Naive B cell (primary cell): ENCODE data around the gene HOXB2. TPM values are rescaled to one million over a fixed set of nuclear protein-coding genes. Genes with fewer than 3 reads are reported as not detected.

Source experiments
- ATAC-seq, 2 donors: fragments of 150-1000 bp; cut with Tn5 transposase; 2 replicates each; pipeline ENCODE4 v1.10.0; 2021; ENCODE audit warnings: low read depth in 2 of 2, mild to moderate bottlenecking in 2 of 2, moderate library complexity in 2 of 2
- DNase-seq: peaks from one replicate; pipeline ENCODE4 v3.0.0; 2022
- H3K27ac Mint-ChIP-seq, 6 donors: one replicate each; pipeline ENCODE4 v1.8.0; 2020 to 2022; ENCODE audit warnings: mild to moderate bottlenecking in 6 of 6, mixed read lengths in 6 of 6, moderate library complexity in 5 of 6, inconsistent platforms in 2 of 6
- H3K27me3 Mint-ChIP-seq, 3 donors: one replicate each; pipeline ENCODE4 v1.8.0; 2021 to 2022; ENCODE audit warnings: mixed read lengths in 3 of 3, mild to moderate bottlenecking in 1 of 3
- H3K36me3 Mint-ChIP-seq, 2 donors: one replicate each; pipeline ENCODE4 v1.8.0; 2020 to 2022; ENCODE audit warnings: mixed read lengths in 2 of 2, inconsistent platforms in 1 of 2, mild to moderate bottlenecking in 1 of 2
- H3K4me1 Mint-ChIP-seq, 3 donors: one replicate each; pipeline ENCODE4 v1.8.0; 2020 to 2022; ENCODE audit warnings: mixed read lengths in 3 of 3, inconsistent platforms in 1 of 3, mild to moderate bottlenecking in 1 of 3, moderate library complexity in 1 of 3
- H3K4me3 Mint-ChIP-seq, 8 donors: one replicate each; pipeline ENCODE4 v1.8.0; 2020 to 2022; ENCODE audit warnings: mild to moderate bottlenecking in 8 of 8, mixed read lengths in 8 of 8, moderate library complexity in 8 of 8, inconsistent platforms in 2 of 8
- H3K9me3 Mint-ChIP-seq, 7 donors: one replicate each; pipeline ENCODE4 v1.8.0; 2020 to 2022; ENCODE audit warnings: mixed read lengths in 7 of 7, mild to moderate bottlenecking in 5 of 7, inconsistent platforms in 2 of 7, moderate library complexity in 1 of 7
- polyA plus RNA-seq, 6 donors: library from polyadenylated mRNA; unstranded; fragments of 300-500 nt; fragmentation: Illumina TruSeq; gene quantifications; one replicate each; pipeline ENCODE4 v1.2.3, GENCODE V29; 2021; ENCODE audit warnings: low read depth in 6 of 6

Gene HOXB2
- polyA plus RNA-seq, 6 donors from 2014 or later: 2.3 to 9.3 (median 5.5) TPM

DNA sequence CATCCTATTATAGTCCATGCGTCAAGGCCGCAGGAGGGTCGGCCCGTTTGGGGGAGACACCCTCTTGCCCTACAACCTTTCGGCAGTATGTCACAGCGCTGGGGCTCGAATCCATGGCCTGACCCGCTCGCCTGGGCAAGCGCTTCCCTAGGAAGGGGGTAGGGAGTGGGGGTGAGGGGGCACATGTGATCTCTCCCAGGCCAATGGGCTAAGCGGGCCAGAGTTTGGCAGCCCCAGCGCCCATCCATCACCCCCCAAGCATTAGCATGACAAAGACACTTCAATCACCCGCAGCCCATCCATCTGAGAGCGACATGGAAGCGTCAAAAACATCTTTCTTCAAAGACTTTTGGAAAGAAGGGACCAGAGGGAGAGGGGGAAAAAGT, 14.0 kb downstream of the HOXB2 start, which contains the start of gene HOXB1:
Gene HOXB1, minus strand, starts transcription at position 125 of the 386 bp plus-strand sequence. Its CDS starts 107 bp downstream, at position 18.
- peaks cover 0 to 2% (median 0%) of the 10 kb centered on the region in 7 donors for H3K9me3 Mint-ChIP-seq
- H3K27me3 Mint-ChIP-seq: peaks cover 43 to 72% (median 52%) of the 10 kb centered on the region in 3 donors
- H3K27ac Mint-ChIP-seq: no peak within 1 kb of the TSS
- H3K36me3 Mint-ChIP-seq: no peaks in the 10 kb centered on the region
- peaks cover 0 to 6% (median 0%) of the 10 kb centered on the region in 3 donors for H3K4me1 Mint-ChIP-seq
- ATAC-seq (no peak), DNase-seq (no peak)
- H3K4me3 Mint-ChIP-seq: peak within 1 kb of the TSS in 1 of 8 donors; percentile 27

DNA sequence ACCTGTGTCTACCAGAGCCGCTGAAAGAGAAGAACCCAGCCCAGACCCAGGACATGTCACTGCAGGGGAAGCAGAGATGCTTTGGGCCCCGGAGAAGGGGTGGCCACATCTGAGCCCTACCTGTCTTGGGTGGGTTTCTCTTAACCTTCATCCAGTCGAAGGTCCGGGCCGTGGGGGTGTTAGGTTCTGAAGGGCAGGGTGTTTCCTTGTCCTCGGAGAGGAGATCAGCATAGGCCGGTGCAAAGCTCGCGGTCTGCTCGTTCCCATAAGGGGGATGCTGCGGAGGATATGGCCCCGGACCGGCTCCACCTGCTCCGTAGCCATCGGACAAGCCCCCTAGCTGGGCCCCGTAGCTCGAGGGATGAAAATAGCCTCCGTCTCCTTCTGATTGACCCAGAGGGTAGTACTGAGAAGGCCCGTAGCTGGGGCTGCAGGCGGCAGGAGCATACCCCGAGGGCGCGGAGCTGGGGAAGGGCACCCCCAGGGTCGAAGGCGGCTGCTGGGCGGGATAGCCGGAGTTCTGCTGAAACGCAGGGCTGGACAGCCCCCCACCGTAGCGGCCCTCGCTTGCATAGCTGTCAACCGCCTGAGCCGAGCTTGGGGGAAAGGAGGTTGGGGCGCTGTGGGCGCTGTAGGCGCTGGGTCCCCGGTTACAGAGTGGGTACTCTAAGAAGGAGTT, 14.6 kb downstream of the HOXB2 start:
- Mint-ChIP-seq H3K27ac (no peak overlapping the region), H3K27me3 (peaks cover 48 to 75% (median 57%) of the 10 kb centered on the region in 3 donors), H3K4me3 (no peak overlapping the region), H3K36me3 (no peaks in the 10 kb centered on the region), H3K4me1 (peaks cover 0 to 6% (median 0%) of the 10 kb centered on the region in 3 donors), H3K9me3 (peaks cover 0 to 2% (median 0%) of the 10 kb centered on the region in 7 donors)
- ATAC-seq: no peak
- no peak for DNase-seq

DNA sequence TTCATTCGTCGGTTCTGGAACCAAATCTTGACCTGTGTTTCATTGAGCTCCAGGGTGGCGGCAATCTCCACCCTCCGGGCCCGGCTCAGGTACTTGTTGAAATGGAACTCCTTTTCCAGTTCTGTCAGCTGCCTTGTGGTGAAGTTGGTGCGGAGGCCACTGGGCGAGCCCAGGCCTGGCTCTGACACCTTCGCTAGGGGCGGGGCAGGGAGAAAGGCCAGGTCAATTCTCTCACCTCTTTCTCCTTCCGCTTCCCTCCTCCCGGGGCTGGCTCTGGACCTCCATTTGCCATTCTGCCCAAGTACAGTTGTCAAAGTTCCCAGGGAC, 15.3 kb downstream of the HOXB2 start:
- peaks cover 55 to 82% (median 64%) of the 10 kb centered on the region in 3 donors for H3K27me3 Mint-ChIP-seq

DNA sequence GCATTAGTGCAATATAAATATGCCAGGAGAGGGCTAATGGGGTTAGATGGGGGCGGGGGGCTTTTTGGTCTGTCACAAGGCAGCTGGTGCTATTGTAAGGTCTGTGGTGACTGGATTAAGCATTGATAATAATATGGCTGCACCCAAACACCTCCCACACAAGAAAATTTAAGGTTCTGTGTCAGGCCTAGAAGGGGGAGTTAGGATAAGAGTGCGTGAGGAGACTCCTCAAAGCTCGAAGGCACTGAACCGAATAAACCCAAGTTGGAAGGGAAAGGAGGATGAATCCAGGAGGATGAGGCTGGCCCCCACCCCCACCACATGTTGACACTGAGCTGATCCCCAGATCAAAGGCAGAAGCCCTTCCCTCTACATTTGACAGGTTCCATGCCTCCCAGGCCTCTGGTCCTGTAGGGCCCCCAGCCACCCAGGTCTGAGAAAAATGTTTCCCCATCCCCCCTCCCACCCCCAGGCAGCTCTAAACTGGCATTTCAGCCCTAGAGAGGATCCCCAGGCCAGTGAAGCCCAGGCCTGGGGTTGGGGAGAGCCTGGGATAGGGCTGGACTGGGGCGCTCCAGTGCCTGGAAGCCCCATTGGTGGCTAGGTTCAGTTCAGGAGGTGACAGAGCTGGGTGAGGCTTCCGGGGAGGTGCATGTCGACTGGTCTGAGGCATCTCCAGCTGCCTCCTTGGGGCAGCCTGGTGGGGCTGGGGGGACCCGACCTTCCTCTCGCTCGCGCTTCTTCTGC, 15.8 kb downstream of the HOXB2 start:
- Mint-ChIP-seq H3K4me1 (peaks cover 0 to 6% (median 0%) of the 10 kb centered on the region in 3 donors), H3K27me3 (peaks cover 50 to 87% (median 70%) of the 10 kb centered on the region in 3 donors), H3K36me3 (no peaks in the 10 kb centered on the region), H3K4me3 (no peak overlapping the region), H3K9me3 (peaks cover 0 to 2% (median 0%) of the 10 kb centered on the region in 7 donors), H3K27ac (no peak overlapping the region)
- no peak for DNase-seq
- no peak for ATAC-seq

More for the DNA sequence above, 15.3 kb downstream of the HOXB2 start:
- H3K9me3 Mint-ChIP-seq: peaks cover 0 to 2% (median 0%) of the 10 kb centered on the region in 7 donors
- H3K4me3 Mint-ChIP-seq: no peak overlapping the region
- DNase-seq: no peak
- no peak for ATAC-seq
- H3K4me1 Mint-ChIP-seq: peaks cover 0 to 6% (median 0%) of the 10 kb centered on the region in 3 donors
- no peaks in the 10 kb centered on the region for H3K36me3 Mint-ChIP-seq
- H3K27ac Mint-ChIP-seq: no peak overlapping the region

DNA sequence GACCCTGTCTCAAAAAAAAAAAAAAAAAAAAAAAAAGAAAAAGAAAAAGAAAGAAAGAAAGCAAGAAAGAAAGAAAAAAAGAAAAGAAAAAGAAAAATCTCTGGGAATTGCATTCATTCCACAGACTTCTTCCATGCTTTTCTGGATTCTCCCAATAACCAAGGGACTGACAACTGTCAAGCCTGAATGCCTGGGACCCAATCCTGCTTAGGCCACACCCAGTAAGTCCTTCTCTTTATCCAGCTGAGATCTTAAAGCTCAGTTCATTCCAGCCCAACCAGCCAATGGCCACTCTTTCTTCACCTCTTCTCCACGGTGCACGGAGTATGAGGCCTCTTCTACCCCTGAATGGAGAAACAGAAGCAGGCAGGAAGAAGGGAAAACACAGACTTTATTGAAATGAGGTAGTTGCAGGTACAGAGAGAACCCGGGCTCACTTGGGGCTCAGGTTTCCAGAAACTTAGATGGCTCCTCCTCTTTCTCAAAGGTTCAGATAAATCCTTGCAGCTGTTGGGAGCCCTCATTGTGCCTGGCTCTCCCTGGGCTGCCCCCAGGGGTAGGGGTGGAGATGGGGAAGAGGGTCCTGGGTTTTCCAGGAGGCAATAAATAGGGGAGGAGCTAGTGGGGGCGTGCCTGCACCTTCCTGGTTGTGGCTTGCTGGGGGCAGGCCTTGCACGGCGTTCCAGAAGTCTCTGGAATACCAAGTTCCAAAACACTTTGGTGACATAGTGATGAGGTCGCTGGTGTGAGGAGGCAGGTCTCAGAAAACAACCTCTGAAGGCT, 16.6 kb downstream of the HOXB2 start:
- peak overlapping the region in 1 of 8 donors; percentile 76 for H3K4me3 Mint-ChIP-seq
- no peaks in the 10 kb centered on the region for H3K36me3 Mint-ChIP-seq
- peaks cover 0 to 6% (median 0%) of the 10 kb centered on the region in 3 donors for H3K4me1 Mint-ChIP-seq
- peaks cover 0 to 2% (median 0%) of the 10 kb centered on the region in 7 donors for H3K9me3 Mint-ChIP-seq
- no peak for ATAC-seq
- peaks cover 55 to 92% (median 71%) of the 10 kb centered on the region in 3 donors for H3K27me3 Mint-ChIP-seq
- no peak for DNase-seq
- no peak overlapping the region for H3K27ac Mint-ChIP-seq

DNA sequence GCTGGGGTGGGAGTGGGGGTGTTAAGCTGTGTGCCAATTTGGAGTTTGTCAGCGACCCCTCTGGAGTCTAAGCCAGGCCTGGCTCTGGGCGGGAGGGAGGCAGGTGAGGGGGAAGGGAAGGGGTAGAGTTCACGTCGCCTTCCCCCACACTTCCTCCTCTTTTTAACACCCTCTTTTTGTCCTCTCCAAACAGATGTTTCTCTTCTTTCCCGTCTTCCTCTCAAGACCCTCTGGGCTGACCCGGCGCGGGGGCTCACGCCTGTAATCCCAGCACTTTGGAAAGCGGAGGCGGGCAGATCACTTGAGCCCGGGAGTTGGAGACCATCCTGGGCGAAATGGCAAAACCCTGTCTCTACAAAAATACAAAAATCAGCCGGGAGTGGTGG, 17.4 kb downstream of the HOXB2 start:
- Mint-ChIP-seq H3K9me3 (peaks cover 0 to 2% (median 0%) of the 10 kb centered on the region in 7 donors), H3K27me3 (peaks cover 51 to 92% (median 73%) of the 10 kb centered on the region in 3 donors), H3K36me3 (no peaks in the 10 kb centered on the region), H3K27ac (no peak overlapping the region), H3K4me1 (peaks cover 0 to 6% (median 0%) of the 10 kb centered on the region in 3 donors), H3K4me3 (peak overlapping the region in 1 of 8 donors; percentile 76)
- DNase-seq (no peak), ATAC-seq (no peak)

DNA sequence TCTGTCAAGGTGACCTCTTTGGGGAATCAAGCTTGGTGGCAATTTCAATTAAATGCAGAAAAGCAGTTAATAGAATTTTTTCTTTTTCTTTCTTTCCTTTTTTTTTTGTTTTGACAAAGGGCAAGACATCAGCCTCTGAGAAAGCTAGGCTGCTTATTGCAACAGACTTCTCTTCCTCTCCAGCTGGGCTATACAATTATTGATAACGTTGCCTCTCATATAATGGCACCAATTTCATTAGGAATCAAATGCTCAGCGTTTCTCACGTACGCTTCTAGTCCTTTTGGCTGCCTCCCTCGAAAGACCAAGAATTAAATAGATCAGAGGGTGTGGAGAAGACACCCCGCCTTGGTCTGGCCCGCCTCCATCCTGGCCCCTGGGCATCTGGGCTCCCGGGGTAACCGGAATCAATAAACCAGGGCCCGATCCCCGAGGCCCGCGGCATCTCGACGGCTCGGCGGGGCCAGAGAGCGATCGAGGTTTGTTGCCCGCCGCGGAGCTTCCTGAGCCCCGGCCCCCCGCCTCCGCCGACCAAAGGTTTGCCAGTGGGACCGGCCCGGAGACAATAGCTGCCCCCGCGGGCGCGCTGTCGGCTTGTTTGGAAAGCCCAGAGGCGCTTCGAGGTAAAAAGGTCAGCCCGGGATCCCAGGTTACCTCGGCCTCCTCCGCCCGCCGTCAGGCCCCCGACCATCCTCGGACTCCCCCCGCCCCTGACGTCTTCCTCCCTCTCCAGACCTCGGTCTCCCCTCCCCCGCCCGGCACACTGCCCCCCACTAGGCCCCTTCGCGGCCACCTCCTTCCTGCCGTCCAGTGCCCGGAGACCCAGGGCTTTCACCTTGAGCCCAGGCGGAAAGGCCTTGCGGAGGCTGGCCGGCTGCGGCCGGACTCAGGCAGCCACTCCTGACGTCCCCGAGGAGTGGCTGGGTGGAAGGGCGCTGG, 18.0 kb downstream of the HOXB2 start:
- Mint-ChIP-seq H3K4me3 (peak overlapping the region in 3 of 8 donors; percentile 40 to 50 (median 42)), H3K27me3 (peaks cover 49 to 91% (median 78%) of the 10 kb centered on the region in 3 donors), H3K9me3 (peaks cover 0 to 2% (median 0%) of the 10 kb centered on the region in 7 donors), H3K4me1 (peaks cover 0 to 6% (median 0%) of the 10 kb centered on the region in 3 donors), H3K27ac (no peak overlapping the region), H3K36me3 (no peaks in the 10 kb centered on the region)
- DNase-seq: no peak
- ATAC-seq: peak in 1 of 2 donors; percentile 47

DNA sequence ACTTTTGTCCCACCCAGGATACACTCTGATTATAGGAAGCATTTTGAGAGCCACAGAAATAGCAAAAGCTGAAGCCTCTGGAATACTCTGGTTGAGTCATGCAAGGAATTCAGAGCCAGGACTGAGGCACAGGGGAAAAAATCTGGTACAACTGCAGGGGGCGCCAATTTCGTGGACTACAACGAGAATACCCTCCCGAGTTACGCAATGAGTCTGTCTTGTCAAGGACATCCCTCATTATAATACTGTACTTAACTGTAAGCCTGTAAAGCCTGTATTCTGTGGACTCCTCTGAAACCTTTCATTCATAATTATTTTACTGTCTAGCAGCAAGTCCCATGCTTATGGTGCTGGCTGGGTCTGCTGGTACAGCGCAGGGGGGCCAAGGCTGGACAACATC, 21.9 kb downstream of the HOXB2 start:
- H3K27me3 Mint-ChIP-seq: peaks cover 41 to 82% (median 69%) of the 10 kb centered on the region in 3 donors
- DNase-seq (no peak), ATAC-seq (no peak)
- peaks cover 0 to 2% (median 0%) of the 10 kb centered on the region in 7 donors for H3K9me3 Mint-ChIP-seq
- H3K4me1 Mint-ChIP-seq: peaks cover 0 to 6% (median 0%) of the 10 kb centered on the region in 3 donors
- H3K36me3 Mint-ChIP-seq: peaks cover 0 to 4% of the 10 kb centered on the region in 2 donors
- peak overlapping the region in 1 of 8 donors; percentile 29 for H3K4me3 Mint-ChIP-seq
- no peak overlapping the region for H3K27ac Mint-ChIP-seq

DNA sequence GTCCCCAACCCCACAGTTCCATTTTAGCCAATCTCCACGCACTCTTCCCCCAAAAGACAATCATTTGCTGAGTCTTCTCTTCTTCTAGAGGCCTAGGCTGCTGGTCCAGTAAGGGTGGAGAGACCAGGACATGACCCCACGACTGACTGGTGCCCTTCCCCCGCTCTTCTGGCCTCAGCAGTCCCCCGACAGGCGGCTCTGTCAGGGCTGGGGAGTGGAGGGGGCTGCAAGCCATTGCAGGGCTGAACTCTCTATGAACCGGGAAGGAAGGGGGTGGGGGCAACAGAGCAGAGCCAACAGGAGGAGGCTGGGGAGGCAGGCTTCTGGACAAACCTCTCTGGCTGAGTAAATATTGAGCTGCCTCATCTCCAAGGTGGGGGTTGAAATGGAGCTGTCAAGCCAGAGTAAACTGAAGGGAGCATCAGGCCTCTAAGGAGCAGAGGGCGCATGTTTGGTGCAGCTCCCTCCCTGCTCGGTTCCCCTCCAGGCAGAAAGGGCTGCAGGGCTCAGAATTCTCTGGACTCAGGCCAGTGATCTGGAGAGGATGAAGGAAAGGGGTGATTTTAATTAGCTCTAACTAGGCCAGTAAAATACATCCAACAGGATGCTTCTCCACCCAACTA, 22.8 kb downstream of the HOXB2 start:
- ATAC-seq (no peak), DNase-seq (no peak)
- Mint-ChIP-seq H3K36me3 (peaks cover 0 to 4% of the 10 kb centered on the region in 2 donors), H3K27ac (no peak overlapping the region), H3K4me1 (peaks cover 6 to 10% (median 7%) of the 10 kb centered on the region in 3 donors), H3K4me3 (no peak overlapping the region), H3K27me3 (peaks cover 47 to 83% (median 77%) of the 10 kb centered on the region in 3 donors), H3K9me3 (peaks cover 0 to 2% (median 0%) of the 10 kb centered on the region in 7 donors)

DNA sequence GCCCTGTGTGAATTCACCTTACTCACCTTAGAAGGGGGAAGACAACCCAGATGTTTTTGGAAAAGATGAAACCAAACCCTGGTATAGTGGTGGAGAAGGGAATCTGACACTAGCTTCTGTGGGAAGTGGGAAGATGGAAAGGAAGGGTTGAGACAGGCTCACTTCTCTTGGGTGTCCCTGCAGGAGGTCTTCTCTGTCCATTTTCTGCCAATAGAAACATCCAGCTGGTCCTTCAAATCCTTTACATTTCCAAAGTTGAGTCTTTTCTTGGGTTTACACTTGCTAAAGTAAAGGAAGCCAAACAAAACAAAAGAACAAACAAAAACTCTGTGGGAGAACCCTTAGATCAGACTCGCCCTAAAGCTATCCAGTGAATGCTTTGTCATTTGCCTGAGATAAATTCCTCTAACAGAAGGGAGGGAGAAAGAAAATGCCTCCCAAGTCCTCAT, 24.3 kb downstream of the HOXB2 start:
- DNase-seq (no peak), ATAC-seq (no peak)
- H3K36me3 Mint-ChIP-seq: peaks cover 0 to 4% of the 10 kb centered on the region in 2 donors
- H3K27ac Mint-ChIP-seq: no peak overlapping the region
- H3K4me1 Mint-ChIP-seq: peaks cover 6 to 9% (median 7%) of the 10 kb centered on the region in 3 donors
- H3K27me3 Mint-ChIP-seq: peaks cover 40 to 82% (median 77%) of the 10 kb centered on the region in 3 donors
- no peak overlapping the region for H3K4me3 Mint-ChIP-seq
- no peaks in the 10 kb centered on the region for H3K9me3 Mint-ChIP-seq

DNA sequence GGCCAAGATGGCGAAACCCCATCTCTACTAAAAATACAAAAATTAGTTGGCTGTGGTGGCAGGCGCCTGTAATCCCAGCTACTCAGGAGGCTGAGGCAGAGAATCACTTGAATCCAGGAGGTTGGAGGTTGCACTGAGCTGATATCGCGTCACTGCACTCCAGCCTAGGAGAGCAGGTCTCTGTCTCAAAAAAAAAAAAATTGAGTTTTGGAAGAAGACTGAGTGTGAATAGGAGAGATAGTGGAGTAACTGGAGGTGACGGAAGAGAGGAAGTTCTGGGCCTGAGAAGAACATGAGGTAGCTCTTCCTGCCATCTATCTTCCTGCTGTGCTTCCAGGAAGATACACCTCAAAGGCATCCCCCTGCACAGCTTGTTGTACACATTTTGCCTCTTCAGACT, 25.5 kb downstream of the HOXB2 start:
- ATAC-seq (no peak), DNase-seq (no peak)
- H3K27me3 Mint-ChIP-seq: peaks cover 40 to 82% (median 77%) of the 10 kb centered on the region in 3 donors
- no peaks in the 10 kb centered on the region for H3K9me3 Mint-ChIP-seq
- no peak overlapping the region for H3K4me3 Mint-ChIP-seq
- peaks cover 0 to 4% of the 10 kb centered on the region in 2 donors for H3K36me3 Mint-ChIP-seq
- peaks cover 6 to 9% (median 7%) of the 10 kb centered on the region in 3 donors for H3K4me1 Mint-ChIP-seq
- peak overlapping the region in 1 of 6 donors; percentile 83 for H3K27ac Mint-ChIP-seq

DNA sequence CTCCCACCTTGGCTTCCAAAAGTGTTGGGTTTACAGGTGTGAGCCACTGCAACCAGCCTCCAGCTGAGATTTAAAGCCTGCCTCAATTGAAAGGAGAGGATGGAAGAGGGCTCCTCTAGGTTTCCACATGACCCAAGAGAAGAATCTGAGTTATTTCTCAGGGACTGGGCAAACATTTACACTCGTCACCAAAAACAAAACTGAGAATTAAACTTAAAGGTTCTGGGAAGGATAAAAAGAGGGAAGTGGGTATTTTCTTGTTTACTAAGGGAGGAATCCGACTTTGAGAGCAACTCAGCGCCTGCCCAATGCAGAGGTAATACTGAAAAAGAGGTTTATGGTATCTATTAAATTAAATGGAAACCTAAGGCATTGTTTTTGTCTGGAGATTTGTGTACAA, 27.4 kb downstream of the HOXB2 start:
- DNase-seq (no peak), ATAC-seq (peak; percentile 48 to 63)
- peaks cover 31 to 82% (median 75%) of the 10 kb centered on the region in 3 donors for H3K27me3 Mint-ChIP-seq
- H3K4me3 Mint-ChIP-seq: no peak overlapping the region
- H3K27ac Mint-ChIP-seq: peak overlapping the region in 1 of 6 donors; percentile 34
- H3K36me3 Mint-ChIP-seq: peaks cover 0 to 4% of the 10 kb centered on the region in 2 donors
- peaks cover 6 to 13% (median 7%) of the 10 kb centered on the region in 3 donors for H3K4me1 Mint-ChIP-seq
- H3K9me3 Mint-ChIP-seq: no peaks in the 10 kb centered on the region
